ENCODE results near the gene BRD9.
A peak's percentile ranks its signal among the peaks of the same experiment; 100 is the strongest.
"Not testable (repeated sequence)": the region's sequence is repeated elsewhere in the genome, so short reads cannot be mapped to it uniquely, and the experiment has no call there.

Gene BRD9

DNA sequence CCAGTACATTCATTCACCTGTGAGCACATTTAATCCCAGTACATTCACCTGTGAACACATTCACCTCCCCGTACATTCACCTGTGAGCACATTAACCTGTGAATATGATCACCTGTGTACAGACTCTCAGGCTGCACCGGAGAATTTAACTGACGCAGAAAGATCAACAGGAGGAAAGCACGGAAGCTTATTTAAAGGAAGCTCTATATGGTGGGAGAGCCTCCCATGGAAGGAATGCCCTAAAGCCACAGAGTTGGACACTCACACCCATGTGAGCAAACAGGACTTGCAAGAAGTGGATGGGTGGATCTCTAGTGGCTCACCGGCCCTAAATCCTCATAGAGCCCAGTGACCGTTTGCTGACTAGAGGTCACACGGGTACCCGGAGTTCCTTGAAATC, 38.3 kb upstream of the BRD9 start:
- Histone ChIP-seq H3K9me3 (ENCODE audit: control extremely low read depth in 1 of 5, control insufficient read depth in 4 of 5, insufficient read depth in 2 of 5, low read depth in 1 of 5, low read length in 4 of 5) (peaks cover 0 to 6% (median 0%) of the 10 kb centered on the region in 5 experiments), H3K36me3 (ENCODE audit: control insufficient read depth in 4 of 4, insufficient read depth in 4 of 4, low read length in 3 of 4) (no peaks in the 10 kb centered on the region), H3K27ac (ENCODE audit: insufficient read depth in 1 of 2, low read depth in 1 of 2, low read length in 2 of 2, poor library complexity in 1 of 2, severe bottlenecking in 2 of 2) (no peak overlapping the region), H3K27me3 (replicated peaks in 2 of 5; ENCODE audit: control insufficient read depth in 4 of 5, insufficient read depth in 5 of 5, low read length in 4 of 5) (peaks cover 4 to 38% (median 11%) of the 10 kb centered on the region in 5 experiments), H3K4me1 (ENCODE audit: control extremely low read depth in 1 of 4, control insufficient read depth in 4 of 4, insufficient read depth in 4 of 4, low read length in 3 of 4) (peaks cover 0 to 9% (median 6%) of the 10 kb centered on the region in 4 experiments), H3K4me3 (ENCODE audit: control insufficient read depth in 1 of 7, extremely low read depth in 1 of 7, insufficient read depth in 4 of 7, low read depth in 2 of 7, low read length in 6 of 7) (no peak overlapping the region)
- WGBS (ENCODE audit: insufficient coverage): 88% methylated on average over 8 of the region's 8 CpGs
- POLR2A ChIA-PET: interaction anchor here (0.5 kb wide), 1 partner anchor 152 kb away, joined by 3 read pairs; no protein-coding TSS in a partner anchor
- CTCF ChIA-PET: interaction anchor here (1.3 kb wide), 1 partner anchor 9 kb away, joined by 6 read pairs; no protein-coding TSS in a partner anchor
- no peak for DNase-seq

DNA sequence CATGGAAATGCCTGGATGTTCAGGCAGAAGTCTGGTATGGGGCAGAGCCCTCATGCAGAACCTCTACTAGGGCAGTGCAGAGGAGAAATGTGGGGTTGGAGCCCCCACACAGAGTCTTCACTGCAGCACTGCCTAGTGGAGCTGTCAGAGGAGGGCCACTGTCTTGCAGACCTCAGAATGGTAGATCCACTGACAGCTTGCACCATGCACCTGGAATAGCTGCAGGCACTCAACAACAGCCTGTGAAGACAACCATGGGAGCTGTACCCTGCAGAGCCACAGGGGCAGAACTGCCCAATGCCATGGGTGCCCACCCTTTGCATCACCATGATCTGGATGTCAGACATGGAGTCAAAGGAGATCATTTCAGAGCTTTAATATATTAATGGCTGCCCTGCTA, 37.0 kb upstream of the BRD9 start:
- no peak for DNase-seq
- POLR2A ChIA-PET: no interaction called here
- H3K4me1 ChIP-seq (ENCODE audit: control extremely low read depth in 1 of 4, control insufficient read depth in 4 of 4, insufficient read depth in 4 of 4, low read length in 3 of 4): peaks cover 0 to 9% (median 6%) of the 10 kb centered on the region in 4 experiments
- CTCF ChIA-PET: no interaction called here
- H3K27ac ChIP-seq (ENCODE audit: insufficient read depth in 1 of 2, low read depth in 1 of 2, low read length in 2 of 2, poor library complexity in 1 of 2, severe bottlenecking in 2 of 2): no peak overlapping the region
- H3K36me3 ChIP-seq (ENCODE audit: control insufficient read depth in 4 of 4, insufficient read depth in 4 of 4, low read length in 3 of 4): no peaks in the 10 kb centered on the region
- H3K9me3 ChIP-seq (ENCODE audit: control extremely low read depth in 1 of 5, control insufficient read depth in 4 of 5, insufficient read depth in 2 of 5, low read depth in 1 of 5, low read length in 4 of 5): no peaks in the 10 kb centered on the region
- peaks cover 6 to 46% (median 13%) of the 10 kb centered on the region in 5 experiments for H3K27me3 ChIP-seq (replicated peaks in 2 of 5; ENCODE audit: control insufficient read depth in 4 of 5, insufficient read depth in 5 of 5, low read length in 4 of 5)
- H3K4me3 ChIP-seq (ENCODE audit: control insufficient read depth in 1 of 7, extremely low read depth in 1 of 7, insufficient read depth in 4 of 7, low read depth in 2 of 7, low read length in 6 of 7): no peak overlapping the region

DNA sequence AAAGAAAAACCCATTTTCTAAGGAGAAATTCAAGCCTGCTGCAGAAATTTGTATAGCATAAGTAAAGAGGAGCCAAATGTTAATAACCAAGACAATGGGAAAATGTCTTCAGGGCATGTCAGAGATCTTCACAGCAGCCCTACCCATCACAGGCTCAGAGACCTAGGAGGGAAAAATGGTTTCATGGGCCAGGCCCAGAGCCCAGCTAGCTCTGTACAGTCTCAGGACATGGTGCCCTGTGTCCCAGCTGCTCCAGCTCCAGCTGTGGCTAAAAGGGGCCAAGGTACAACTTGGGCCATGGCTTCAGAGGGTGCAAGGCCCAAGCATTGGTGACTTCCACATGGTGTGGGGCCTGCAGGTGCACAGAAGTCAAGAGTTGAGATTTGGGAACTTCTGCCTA, 36.6 kb upstream of the BRD9 start:
- H3K36me3 ChIP-seq (ENCODE audit: control insufficient read depth in 4 of 4, insufficient read depth in 4 of 4, low read length in 3 of 4); CTCF ChIA-PET; H3K9me3 ChIP-seq (ENCODE audit: control extremely low read depth in 1 of 5, control insufficient read depth in 4 of 5, insufficient read depth in 2 of 5, low read depth in 1 of 5, low read length in 4 of 5): not testable (repeated sequence)

DNA sequence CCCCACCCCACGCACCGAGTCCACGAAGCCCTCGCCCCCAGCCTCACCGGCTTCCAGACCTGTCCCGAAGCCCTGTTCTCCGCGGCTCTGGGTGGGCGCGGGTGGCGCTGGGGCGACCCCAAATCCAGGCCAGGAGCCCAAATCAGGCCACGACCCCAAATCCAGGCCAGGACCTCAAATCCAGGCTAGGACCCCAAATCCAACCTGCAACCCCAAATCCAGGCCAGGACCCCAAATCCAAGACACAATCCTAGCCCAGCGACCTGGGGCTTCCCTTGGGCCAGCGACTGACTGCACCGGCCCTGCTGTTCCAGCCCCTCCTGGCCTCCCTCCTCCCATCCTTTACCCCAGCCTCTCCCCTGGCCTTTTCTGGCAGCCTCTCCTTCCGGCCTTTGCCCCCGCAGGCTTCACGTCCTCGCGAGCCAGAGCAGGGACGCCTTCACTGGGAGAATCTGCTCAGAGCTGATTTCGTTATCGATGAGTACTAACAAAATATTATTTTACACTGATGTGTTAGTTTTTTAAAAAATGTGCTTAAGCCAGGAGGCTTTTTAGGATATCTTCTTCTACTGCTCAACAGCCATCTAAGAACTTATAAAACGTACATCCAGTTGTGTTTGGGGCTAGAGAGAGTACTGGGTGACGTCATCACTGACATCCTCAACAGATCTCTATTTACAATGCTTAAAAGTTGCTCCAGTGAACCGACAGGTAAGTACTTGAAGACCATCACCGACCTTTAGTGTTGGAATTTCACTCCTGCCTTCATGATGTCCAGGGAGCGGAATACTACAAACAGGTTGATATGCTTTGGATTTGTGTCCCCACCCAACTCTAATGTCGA, 34.8 kb upstream of the BRD9 start:
- Histone ChIP-seq H3K4me1 (ENCODE audit: control extremely low read depth in 1 of 4, control insufficient read depth in 4 of 4, insufficient read depth in 4 of 4, low read length in 3 of 4) (peaks cover 0 to 9% (median 6%) of the 10 kb centered on the region in 4 experiments), H3K27me3 (replicated peaks in 2 of 5; ENCODE audit: control insufficient read depth in 4 of 5, insufficient read depth in 5 of 5, low read length in 4 of 5) (peaks cover 6 to 43% (median 13%) of the 10 kb centered on the region in 5 experiments), H3K36me3 (ENCODE audit: control insufficient read depth in 4 of 4, insufficient read depth in 4 of 4, low read length in 3 of 4) (peaks cover 0 to 1% (median 0%) of the 10 kb centered on the region in 4 experiments), H3K4me3 (ENCODE audit: control insufficient read depth in 1 of 7, extremely low read depth in 1 of 7, insufficient read depth in 4 of 7, low read depth in 2 of 7, low read length in 6 of 7) (peak overlapping the region in 2 of 7 experiments; percentile 56 to 57), H3K27ac (ENCODE audit: insufficient read depth in 1 of 2, low read depth in 1 of 2, low read length in 2 of 2, poor library complexity in 1 of 2, severe bottlenecking in 2 of 2) (no peak overlapping the region), H3K9me3 (ENCODE audit: control extremely low read depth in 1 of 5, control insufficient read depth in 4 of 5, insufficient read depth in 2 of 5, low read depth in 1 of 5, low read length in 4 of 5) (no peaks in the 10 kb centered on the region)
- ChIA-PET POLR2A (no interaction called here), CTCF (no interaction called here)
- WGBS (ENCODE audit: insufficient coverage): 77% methylated on average over 18 of the region's 30 CpGs
- no peak for DNase-seq

More for the DNA sequence above, 36.6 kb upstream of the BRD9 start:
- H3K27ac ChIP-seq (ENCODE audit: insufficient read depth in 1 of 2, low read depth in 1 of 2, low read length in 2 of 2, poor library complexity in 1 of 2, severe bottlenecking in 2 of 2); H3K4me1 ChIP-seq (ENCODE audit: control extremely low read depth in 1 of 4, control insufficient read depth in 4 of 4, insufficient read depth in 4 of 4, low read length in 3 of 4); DNase-seq; POLR2A ChIA-PET; H3K4me3 ChIP-seq (ENCODE audit: control insufficient read depth in 1 of 7, extremely low read depth in 1 of 7, insufficient read depth in 4 of 7, low read depth in 2 of 7, low read length in 6 of 7): not testable (repeated sequence)
- H3K27me3 ChIP-seq (replicated peaks in 2 of 5; ENCODE audit: control insufficient read depth in 4 of 5, insufficient read depth in 5 of 5, low read length in 4 of 5): peaks cover 6 to 46% (median 13%) of the 10 kb centered on the region in 5 experiments

DNA sequence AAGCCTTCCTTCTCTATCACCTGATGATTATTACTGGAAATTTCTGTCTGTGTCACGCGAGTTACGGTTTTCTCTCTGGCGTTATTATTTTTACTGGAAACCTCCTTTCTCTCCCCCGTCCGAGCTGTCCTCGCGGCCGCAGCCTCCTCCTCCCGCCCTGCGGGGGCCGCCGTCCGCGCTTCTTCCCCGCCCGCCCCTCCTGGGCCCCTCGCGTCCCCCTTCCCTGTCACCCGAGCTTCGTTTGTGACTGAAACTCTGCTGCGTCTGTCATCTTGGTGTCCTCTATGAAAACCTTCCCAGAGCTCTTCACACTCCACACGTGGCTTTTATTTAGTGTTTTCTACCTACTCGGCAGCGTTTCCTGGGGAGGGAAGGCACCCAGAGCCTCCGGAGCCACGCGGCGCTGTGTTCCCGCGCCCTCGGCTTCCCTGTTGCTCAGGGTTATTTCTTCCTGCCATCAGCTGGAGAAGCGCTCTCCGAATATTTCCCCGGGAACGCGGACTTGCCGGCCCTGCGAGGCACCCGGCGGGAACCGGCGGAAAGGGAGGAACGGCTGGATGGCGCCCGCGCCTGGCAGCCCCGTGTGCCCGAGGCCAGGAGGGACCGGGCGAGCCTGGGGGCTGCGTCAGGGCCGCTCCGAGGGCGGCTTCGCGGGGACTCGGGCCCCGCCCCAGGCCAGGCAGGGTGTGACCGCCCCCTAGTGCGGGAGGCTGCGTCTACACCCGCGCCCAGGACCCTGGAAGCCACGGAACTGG, 34.0 kb upstream of the BRD9 start:
- Histone ChIP-seq H3K4me3 (ENCODE audit: control insufficient read depth in 1 of 7, extremely low read depth in 1 of 7, insufficient read depth in 4 of 7, low read depth in 2 of 7, low read length in 6 of 7) (peak overlapping the region in 6 of 7 experiments; percentile 4 to 73 (median 46)), H3K36me3 (ENCODE audit: control insufficient read depth in 4 of 4, insufficient read depth in 4 of 4, low read length in 3 of 4) (peaks cover 0 to 5% (median 0%) of the 10 kb centered on the region in 4 experiments), H3K27me3 (replicated peaks in 2 of 5; ENCODE audit: control insufficient read depth in 4 of 5, insufficient read depth in 5 of 5, low read length in 4 of 5) (peaks cover 6 to 41% (median 13%) of the 10 kb centered on the region in 5 experiments), H3K9me3 (ENCODE audit: control extremely low read depth in 1 of 5, control insufficient read depth in 4 of 5, insufficient read depth in 2 of 5, low read depth in 1 of 5, low read length in 4 of 5) (peaks cover 0 to 6% (median 0%) of the 10 kb centered on the region in 5 experiments), H3K27ac (ENCODE audit: insufficient read depth in 1 of 2, low read depth in 1 of 2, low read length in 2 of 2, poor library complexity in 1 of 2, severe bottlenecking in 2 of 2) (no peak overlapping the region), H3K4me1 (ENCODE audit: control extremely low read depth in 1 of 4, control insufficient read depth in 4 of 4, insufficient read depth in 4 of 4, low read length in 3 of 4) (peaks cover 0 to 9% (median 6%) of the 10 kb centered on the region in 4 experiments)
- ChIA-PET POLR2A (no interaction called here), CTCF (interaction anchor here (1.8 kb wide), 1 partner anchor 63 kb away, joined by 4 read pairs; no protein-coding TSS in a partner anchor)
- DNase-seq: peak; percentile 49 to 70 (median 66)
- 3% methylated on average over 52 of the region's 65 CpGs for WGBS (ENCODE audit: insufficient coverage)

DNA sequence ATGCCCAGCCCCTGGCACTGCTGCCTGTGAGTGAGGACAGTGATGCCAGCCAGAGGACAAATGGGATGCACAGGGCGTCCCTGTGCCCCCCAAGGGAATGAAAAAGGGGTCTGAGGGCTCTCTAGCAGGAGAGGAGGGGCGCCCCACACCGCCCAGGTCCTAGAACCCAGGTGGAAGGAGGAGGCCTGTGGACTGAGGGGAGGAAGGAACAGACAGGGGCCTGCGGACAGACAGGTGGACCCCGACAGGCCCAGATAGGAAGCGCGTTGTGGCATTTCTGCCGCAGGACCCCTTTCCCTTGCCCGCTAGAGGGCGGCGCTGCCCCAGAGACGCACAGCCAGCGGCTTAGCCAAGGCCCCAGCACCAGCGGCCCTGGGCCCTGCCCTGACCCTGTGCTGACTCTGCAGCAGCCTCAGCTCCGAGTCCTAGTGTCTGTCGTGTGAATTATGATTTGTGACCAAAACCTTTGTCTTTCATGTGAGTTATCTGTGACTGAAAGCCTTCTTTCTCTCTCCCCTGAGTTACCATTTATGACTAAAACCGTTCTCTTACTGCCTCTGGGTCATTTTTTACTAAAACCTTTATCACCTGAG, 30.8 kb upstream of the BRD9 start:
- H3K9me3 ChIP-seq (ENCODE audit: control extremely low read depth in 1 of 5, control insufficient read depth in 4 of 5, insufficient read depth in 2 of 5, low read depth in 1 of 5, low read length in 4 of 5): peaks cover 0 to 10% (median 0%) of the 10 kb centered on the region in 5 experiments
- peaks cover 0 to 15% (median 6%) of the 10 kb centered on the region in 4 experiments for H3K36me3 ChIP-seq (ENCODE audit: control insufficient read depth in 4 of 4, insufficient read depth in 4 of 4, low read length in 3 of 4)
- 21% methylated on average over 12 of the region's 17 CpGs for WGBS (ENCODE audit: insufficient coverage)
- H3K27me3 ChIP-seq (replicated peaks in 2 of 5; ENCODE audit: control insufficient read depth in 4 of 5, insufficient read depth in 5 of 5, low read length in 4 of 5): peaks cover 6 to 33% (median 13%) of the 10 kb centered on the region in 5 experiments
- CTCF ChIA-PET: interaction anchor here (0.6 to 1.5 kb wide), 20 partner anchors 9 to 721 kb away, joined by 3 to 22 read pairs (median 3); no protein-coding TSS in a partner anchor
- H3K4me1 ChIP-seq (ENCODE audit: control extremely low read depth in 1 of 4, control insufficient read depth in 4 of 4, insufficient read depth in 4 of 4, low read length in 3 of 4): peaks cover 0 to 9% (median 6%) of the 10 kb centered on the region in 4 experiments
- H3K27ac ChIP-seq (ENCODE audit: insufficient read depth in 1 of 2, low read depth in 1 of 2, low read length in 2 of 2, poor library complexity in 1 of 2, severe bottlenecking in 2 of 2): no peak overlapping the region
- peak; percentile 66 to 80 (median 78) for DNase-seq
- POLR2A ChIA-PET: no interaction called here
- H3K4me3 ChIP-seq (ENCODE audit: control insufficient read depth in 1 of 7, extremely low read depth in 1 of 7, insufficient read depth in 4 of 7, low read depth in 2 of 7, low read length in 6 of 7): no peak overlapping the region
